ENCODE results near the gene RORC. TPM values are rescaled to one million over a fixed set of nuclear protein-coding genes. Genes with fewer than 3 reads are reported as not detected.

Gene RORC
- total and polyA plus RNA-seq, 2 experiments from 2014 or later, result not detected

DNA sequence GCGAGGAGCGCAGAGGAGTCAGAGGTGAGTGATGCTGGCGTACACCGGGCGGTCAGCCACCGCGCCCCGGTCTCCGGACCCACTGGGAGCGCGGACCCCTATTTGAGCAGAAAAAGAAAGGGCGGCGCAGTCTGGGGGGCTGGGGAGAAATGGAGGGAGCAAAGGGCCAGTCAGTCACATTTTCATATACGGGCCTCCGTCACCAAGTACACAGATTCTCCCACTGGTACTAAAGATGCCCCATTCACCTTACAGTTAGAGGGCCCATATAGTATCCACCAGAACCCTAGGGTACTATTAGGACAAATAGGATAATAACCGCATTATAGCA is 7.4 kb upstream of the RORC start:
- peak overlapping the region; percentile 55 for H3K4me2 ChIP-seq (ENCODE audit: unreplicated experiment)

DNA sequence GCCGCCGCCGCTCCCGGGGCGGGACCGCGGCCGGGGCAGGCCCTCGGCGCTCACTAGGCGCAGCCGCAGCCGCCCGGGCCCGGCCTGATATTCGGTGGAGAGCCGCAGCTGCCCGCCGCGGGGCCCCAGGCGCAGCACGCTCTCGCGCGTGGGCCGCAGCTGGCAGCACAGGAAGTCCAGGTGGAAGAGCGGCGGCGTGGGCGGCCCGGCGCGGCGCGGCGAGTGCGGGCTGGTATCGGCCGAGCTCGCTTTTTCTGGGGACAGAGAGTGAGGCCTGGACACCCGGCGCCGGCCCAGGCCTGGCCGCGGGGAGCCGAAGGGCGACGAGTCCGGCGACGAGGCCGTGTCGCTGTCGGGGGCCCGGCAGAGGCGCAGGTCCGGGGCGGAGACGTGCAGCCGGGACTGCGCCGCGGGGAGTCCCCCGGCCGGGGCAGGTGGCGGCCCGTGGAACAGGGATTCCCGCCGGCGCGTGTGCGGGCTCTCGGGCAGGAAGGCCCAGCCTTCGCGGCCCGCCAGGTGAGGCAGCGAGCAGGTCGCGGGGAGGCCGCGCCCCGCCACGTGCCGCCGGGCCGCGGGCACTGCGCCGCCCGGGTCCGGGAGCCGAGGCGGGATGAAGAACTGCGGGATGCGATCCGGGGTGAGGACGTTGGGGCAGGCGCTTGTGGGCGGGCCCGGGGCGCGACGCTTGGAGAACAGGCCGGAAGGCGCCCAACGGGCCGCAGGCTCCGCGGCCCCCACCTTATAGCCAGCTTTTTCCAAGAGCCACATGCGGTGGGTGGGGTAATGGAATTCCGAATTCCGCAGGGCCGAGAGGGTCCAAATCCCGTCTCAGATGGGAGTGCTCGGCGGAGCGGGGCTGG is 6.8 kb upstream of the RORC start:
- H3K4me2 ChIP-seq (ENCODE audit: unreplicated experiment), result peak overlapping the region; percentile 55
- no peaks in the 10 kb centered on the region for H3K9me3 ChIP-seq (ENCODE audit: low read depth)
- no peak overlapping the region for H3K27ac ChIP-seq
- H3K36me3 ChIP-seq (ENCODE audit: low read depth), result no peaks in the 10 kb centered on the region
- no peaks in the 10 kb centered on the region for H3K4me1 ChIP-seq (ENCODE audit: insufficient read depth)
- H3F3A ChIP-seq (ENCODE audit: insufficient read depth), result peaks cover 11% of the 10 kb centered on the region; the same call in 1 of the 2 replicates
- TF ChIP-seq EZH2 (IDR thresholded peaks at IDR 0.05; ENCODE audit: insufficient read depth, poor library complexity, severe bottlenecking), result no peak
- TF ChIP-seq EZH2phosphoT487 (IDR thresholded peaks at IDR 0.05; ENCODE audit: insufficient read depth, low read depth), result no peak
- peak overlapping the region; percentile 55 for H3K4me3 ChIP-seq
- H3K9me2 ChIP-seq (ENCODE audit: insufficient read depth), result no peaks in the 10 kb centered on the region
- H3K9ac ChIP-seq, result peak overlapping the region; percentile 6; the same call in 1 of the 2 replicates
- no peaks in the 10 kb centered on the region for H4K20me1 ChIP-seq (ENCODE audit: insufficient read depth)
- WGBS, 2 experiments (ENCODE audit: low coverage in 1 of 2, low lambda C conversion rate in 2 of 2, missing lambda C conversion rate in 2 of 2), result 3 to 8% methylated on average over 94 to 99 of the region's 117 CpGs
- H3K27me3 ChIP-seq (replicated peaks; ENCODE audit: insufficient read depth), result peaks cover 21% of the 10 kb centered on the region
- H2AFZ ChIP-seq, result peak overlapping the region; percentile 70
- H3K79me2 ChIP-seq (ENCODE audit: insufficient read depth), result no peaks in the 10 kb centered on the region
- in situ Hi-C loops (cut with MboI), result no loop called here
- DNase-seq, result peak; percentile 59

More for the DNA sequence above, 7.4 kb upstream of the RORC start:
- Histone ChIP-seq H4K20me1 (ENCODE audit: insufficient read depth) (no peaks in the 10 kb centered on the region), H3K9me2 (ENCODE audit: insufficient read depth) (no peaks in the 10 kb centered on the region), H3K9me3 (ENCODE audit: low read depth) (no peaks in the 10 kb centered on the region), H3K4me1 (ENCODE audit: insufficient read depth) (no peaks in the 10 kb centered on the region), H3K27me3 (replicated peaks; ENCODE audit: insufficient read depth) (peaks cover 21% of the 10 kb centered on the region), H3K36me3 (ENCODE audit: low read depth) (no peaks in the 10 kb centered on the region), H3K79me2 (ENCODE audit: insufficient read depth) (no peaks in the 10 kb centered on the region), H3F3A (ENCODE audit: insufficient read depth) (peaks cover 11% of the 10 kb centered on the region; the same call in 1 of the 2 replicates), H3K9ac (no peak overlapping the region), H2AFZ (peak overlapping the region; percentile 70), H3K4me3 (peak overlapping the region; percentile 55), H3K27ac (no peak overlapping the region)
- TF ChIP-seq EZH2 (IDR thresholded peaks at IDR 0.05; ENCODE audit: insufficient read depth, poor library complexity, severe bottlenecking) (peak; percentile 89), EZH2phosphoT487 (IDR thresholded peaks at IDR 0.05; ENCODE audit: insufficient read depth, low read depth) (no peak)
- 10 to 15% methylated on average over 16 of the region's 16 CpGs for WGBS, 2 experiments (ENCODE audit: low coverage in 1 of 2, low lambda C conversion rate in 2 of 2, missing lambda C conversion rate in 2 of 2)
- no peak for DNase-seq
- in situ Hi-C loops (cut with MboI), result no loop called here

DNA sequence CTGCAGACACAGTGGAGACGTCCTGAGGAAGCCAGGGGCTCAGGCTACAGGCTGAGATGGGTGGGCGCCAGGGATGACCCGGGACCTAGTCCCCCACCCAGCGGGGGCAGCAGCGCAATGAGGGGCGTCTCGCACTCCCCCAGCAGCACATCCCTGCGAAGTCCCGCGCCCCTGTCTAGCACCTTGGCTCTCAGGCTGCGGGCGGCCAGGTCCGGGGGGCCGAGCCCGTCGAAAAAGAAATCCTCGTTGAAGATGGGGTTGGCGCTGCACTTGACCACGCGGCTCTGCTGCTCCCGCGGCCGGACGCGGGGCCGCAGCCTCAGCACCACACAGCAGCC is 6.3 kb upstream of the RORC start:
- no peak for DNase-seq
- peak overlapping the region; percentile 55 for H3K4me2 ChIP-seq (ENCODE audit: unreplicated experiment)

DNA sequence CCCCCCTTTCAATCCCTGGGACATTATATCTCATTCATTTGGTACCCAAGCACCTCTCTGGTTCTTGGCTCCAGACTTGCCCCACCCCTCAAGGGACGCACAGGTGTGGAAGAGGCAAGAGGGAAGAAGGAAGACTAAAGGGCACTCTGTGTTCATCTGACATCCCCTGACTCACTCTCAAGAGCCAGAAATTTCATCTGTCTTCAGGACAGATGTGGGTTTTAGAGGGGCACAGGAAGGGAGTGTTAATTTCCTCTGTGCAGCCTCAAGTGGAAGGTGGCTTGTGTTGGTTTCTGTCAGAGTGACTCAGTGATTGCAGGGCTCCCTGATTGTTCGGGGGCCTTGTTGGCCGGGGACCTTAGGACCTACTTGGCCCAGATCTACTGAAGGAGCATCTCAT is 5.6 kb upstream of the RORC start:
- Histone ChIP-seq H3K4me2 (ENCODE audit: unreplicated experiment) (no peak overlapping the region), H3K9me2 (ENCODE audit: insufficient read depth) (no peaks in the 10 kb centered on the region), H3K9me3 (ENCODE audit: low read depth) (no peaks in the 10 kb centered on the region), H3K4me3 (no peak overlapping the region), H3K36me3 (ENCODE audit: low read depth) (no peaks in the 10 kb centered on the region), H3K4me1 (ENCODE audit: insufficient read depth) (no peaks in the 10 kb centered on the region), H2AFZ (no peak overlapping the region), H3K27me3 (replicated peaks; ENCODE audit: insufficient read depth) (peaks cover 21% of the 10 kb centered on the region), H4K20me1 (ENCODE audit: insufficient read depth) (no peaks in the 10 kb centered on the region), H3F3A (ENCODE audit: insufficient read depth) (peaks cover 11% of the 10 kb centered on the region; the same call in 1 of the 2 replicates), H3K79me2 (ENCODE audit: insufficient read depth) (no peaks in the 10 kb centered on the region), H3K27ac (no peak overlapping the region), H3K9ac (no peak overlapping the region)
- in situ Hi-C loops (cut with MboI), result no loop called here
- no peak for DNase-seq
- TF ChIP-seq EZH2phosphoT487 (IDR thresholded peaks at IDR 0.05; ENCODE audit: insufficient read depth, low read depth), result no peak
- no peak for TF ChIP-seq EZH2 (IDR thresholded peaks at IDR 0.05; ENCODE audit: insufficient read depth, poor library complexity, severe bottlenecking)
- WGBS, 2 experiments (ENCODE audit: low coverage in 1 of 2, low lambda C conversion rate in 2 of 2, missing lambda C conversion rate in 2 of 2), result 65 to 74% methylated on average over 3 of the region's 3 CpGs

More for the DNA sequence above, 6.3 kb upstream of the RORC start:
- Histone ChIP-seq H3K4me3 (peak overlapping the region; percentile 55), H3K27ac (no peak overlapping the region), H3K9ac (no peak overlapping the region), H3K79me2 (ENCODE audit: insufficient read depth) (no peaks in the 10 kb centered on the region), H3K36me3 (ENCODE audit: low read depth) (no peaks in the 10 kb centered on the region), H3F3A (ENCODE audit: insufficient read depth) (peaks cover 11% of the 10 kb centered on the region; the same call in 1 of the 2 replicates), H3K9me2 (ENCODE audit: insufficient read depth) (no peaks in the 10 kb centered on the region), H3K4me1 (ENCODE audit: insufficient read depth) (no peaks in the 10 kb centered on the region), H4K20me1 (ENCODE audit: insufficient read depth) (no peaks in the 10 kb centered on the region), H3K27me3 (replicated peaks; ENCODE audit: insufficient read depth) (peaks cover 21% of the 10 kb centered on the region), H3K9me3 (ENCODE audit: low read depth) (no peaks in the 10 kb centered on the region), H2AFZ (no peak overlapping the region; the same call in 1 of the 2 replicates)
- TF ChIP-seq EZH2 (IDR thresholded peaks at IDR 0.05; ENCODE audit: insufficient read depth, poor library complexity, severe bottlenecking) (peak; percentile 22), EZH2phosphoT487 (IDR thresholded peaks at IDR 0.05; ENCODE audit: insufficient read depth, low read depth) (no peak)
- in situ Hi-C loops (cut with MboI), result no loop called here
- WGBS, 2 experiments (ENCODE audit: low coverage in 1 of 2, low lambda C conversion rate in 2 of 2, missing lambda C conversion rate in 2 of 2), result 3 to 7% methylated on average over 15 to 24 of the region's 26 CpGs

Measured in GM23248 (cell line).